SK-N-SH (cell line): ENCODE results near the gene OR52L1. TPM values are rescaled to one million over a fixed set of nuclear protein-coding genes. Genes with fewer than 3 reads are reported as not detected.

Experiments
- CTCF ChIA-PET: fragments of 300-600, 350-600 bp; formaldehyde crosslinking; extraction: SDS; loops from one replicate; lab custom pipeline; 2021; lab: Yijun Ruan, JAX
- POLR2A ChIA-PET: fragments of 350-600 bp; sonication (Branson Sonifier 250); formaldehyde crosslinking; extraction: SDS; loops from one replicate; lab custom pipeline; 2020; ENCODE audit warnings: antibody characterized with exemption, inconsistent platforms; lab: Yijun Ruan, JAX
- DNase-seq: peaks from one replicate; pipeline ENCODE4 v3.0.0; 2012
- H2AFZ ChIP-seq: fragments of 200-600 bp; sonication (generic); 2 replicates; pipeline ENCODE4 v1.8.1; 2016; ENCODE audit warnings: antibody characterized with exemption, mild to moderate bottlenecking, low read depth
- H3F3A ChIP-seq: fragments of 200-600 bp; sonication (generic); replicated peaks from 2 replicates; pipeline ENCODE3; 2016; ENCODE audit warnings: antibody characterized with exemption, mild to moderate bottlenecking; ENCODE audit not compliant: insufficient read depth
- H3K27ac ChIP-seq, 2 experiments: fragments of 200-500 bp in 1 of 2; fragments of 200-600 bp in 1 of 2; sonication (Bioruptor generic) in 1 of 2; sonication (generic), shearing (Covaris generic) in 1 of 2; 2 replicates each; pipeline versions ENCODE4 v1.5.1 to v1.6.1; 2014 to 2016; ENCODE audit warnings: low read depth in 2 of 2, inconsistent platforms in 1 of 2, low read length in 1 of 2, mild to moderate bottlenecking in 1 of 2, mixed read lengths in 1 of 2
- H3K27me3 ChIP-seq: fragments of 200-600 bp; sonication (generic), shearing (Covaris generic); 2 replicates; pipeline ENCODE4 v1.6.1; 2016; ENCODE audit warnings: mixed run types; ENCODE audit not compliant: insufficient read depth
- H3K36me3 ChIP-seq, 2 experiments: fragments of 200-500 bp in 1 of 2; fragments of 200-600 bp in 1 of 2; sonication (Bioruptor generic) in 1 of 2; sonication (generic) in 1 of 2; replicated peaks in 1 of 2; 2 replicates each; pipeline versions ENCODE3 to v1.5.1; 2014 to 2016; ENCODE audit warnings: low read length in 1 of 2, mild to moderate bottlenecking in 1 of 2; ENCODE audit not compliant: insufficient read depth in 2 of 2, control insufficient read depth in 1 of 2
- H3K4me1 ChIP-seq, 2 experiments: fragments of 200-500 bp in 1 of 2; fragments of 200-600 bp in 1 of 2; sonication (Bioruptor generic) in 1 of 2; sonication (generic), shearing (Covaris generic) in 1 of 2; 2 replicates each; pipeline versions ENCODE4 v1.5.1 to v1.6.1; 2014 to 2016; ENCODE audit warnings: low read depth in 1 of 2, low read length in 1 of 2, mixed run types in 1 of 2; ENCODE audit not compliant: insufficient read depth in 2 of 2, control insufficient read depth in 1 of 2
- H3K4me2 ChIP-seq: fragments of 200-600 bp; sonication (generic), shearing (Covaris generic); 2 replicates; pipeline ENCODE4 v1.6.1; 2017; ENCODE audit warnings: mixed run types
- H3K4me3 ChIP-seq, 2 experiments: fragments of 200-500 bp in 1 of 2; fragments of 200-600 bp in 1 of 2; sonication (Bioruptor generic) in 1 of 2; sonication (generic), shearing (Covaris generic) in 1 of 2; 2 replicates each; pipeline versions ENCODE4 v1.5.1 to v1.8.1; 2014 to 2016; ENCODE audit warnings: low read depth in 2 of 2, inconsistent platforms in 1 of 2, low read length in 1 of 2, mild to moderate bottlenecking in 1 of 2, mixed read lengths in 1 of 2, moderate library complexity in 1 of 2
- H3K79me2 ChIP-seq: fragments of 200-600 bp; sonication (generic); 2 replicates; pipeline ENCODE4 v1.8.1; 2017; ENCODE audit warnings: mild to moderate bottlenecking; ENCODE audit not compliant: insufficient read depth
- H3K9ac ChIP-seq: fragments of 200-600 bp; sonication (generic); 2 replicates; pipeline ENCODE4 v1.6.1; 2017; ENCODE audit warnings: mixed run types
- H3K9me2 ChIP-seq: fragments of 200-600 bp; sonication (generic); 2 replicates; pipeline ENCODE4 v1.6.1; 2017; ENCODE audit warnings: mixed run types
- H3K9me3 ChIP-seq: fragments of 200-600 bp; sonication (generic); 2 replicates; pipeline ENCODE4 v1.6.1; 2017; ENCODE audit warnings: mixed run types, mild to moderate bottlenecking, moderate library complexity
- H4K20me1 ChIP-seq: fragments of 200-600 bp; sonication (generic); 2 replicates; pipeline ENCODE4 v1.6.1; 2017; ENCODE audit warnings: mild to moderate bottlenecking, mixed run types; ENCODE audit not compliant: insufficient read depth
- EP300 ChIP-seq, 2 experiments: IDR thresholded peaks; 2 replicates each; pipeline versions ENCODE4 v1.4.0 to v1.6.1; 2012; ENCODE audit warnings: borderline replicate concordance in 1 of 2, low read depth in 1 of 2, low read length in 1 of 2
- FOXM1 ChIP-seq: IDR thresholded peaks from 2 replicates; pipeline ENCODE4 v1.4.0; 2012; ENCODE audit warnings: low read depth, mild to moderate bottlenecking
- GATA2 ChIP-seq: sonication (generic); formaldehyde crosslinking; IDR thresholded peaks from 2 replicates; pipeline ENCODE4 v1.5.0; 2020; ENCODE audit warnings: mild to moderate bottlenecking, missing genetic modification reagents
- MXI1 ChIP-seq: IDR thresholded peaks from 2 replicates; pipeline ENCODE4 v1.6.1; 2012; ENCODE audit warnings: mild to moderate bottlenecking, low read depth, low read length, improper control_type of control experiment
- NRF1 ChIP-seq: IDR thresholded peaks from 2 replicates; pipeline ENCODE4 v1.6.1; 2012; ENCODE audit warnings: low read depth, mild to moderate bottlenecking, low read length
- RCOR1 ChIP-seq: fragments of 150-350 bp; IDR thresholded peaks from 2 replicates; pipeline ENCODE4 v1.6.1; 2017; ENCODE audit warnings: antibody characterized with exemption, low read length
- RFX5 ChIP-seq: IDR thresholded peaks from 2 replicates; pipeline ENCODE4 v1.6.1; 2012; ENCODE audit warnings: mild to moderate bottlenecking, improper control_type of control experiment, low read length
- TCF12 ChIP-seq: IDR thresholded peaks from 2 replicates; pipeline ENCODE4 v1.4.0; 2012
- WGBS: methylation state at CpG from one replicate; pipeline ENCODE4 v1.1.6; 2017; ENCODE audit warnings: low lambda C conversion rate; 5-methylcytosine and 5-hydroxymethylcytosine counted together
- polyA plus RNA-seq, 3 experiments: library from polyadenylated mRNA; depleted of rRNA; stranded (reverse); fragments of >200 nt; gene quantifications; 2 replicates each; pipeline ENCODE4 v1.2.3, GENCODE V29; 2012
- TF ChIP-seq, protein P1 (sequence below): IDR thresholded peaks from 2 replicates; pipeline ENCODE4 v1.6.1; 2012; ENCODE audit warnings: mild to moderate bottlenecking, low read depth, low read length, moderate library complexity
- TF ChIP-seq, protein P2 (sequence below): IDR thresholded peaks from 2 replicates; pipeline ENCODE4; 2012

Gene OR52L1
- polyA plus RNA-seq, 1 of the 3 experiments (the other 2 are of a cell fraction): not detected

DNA sequence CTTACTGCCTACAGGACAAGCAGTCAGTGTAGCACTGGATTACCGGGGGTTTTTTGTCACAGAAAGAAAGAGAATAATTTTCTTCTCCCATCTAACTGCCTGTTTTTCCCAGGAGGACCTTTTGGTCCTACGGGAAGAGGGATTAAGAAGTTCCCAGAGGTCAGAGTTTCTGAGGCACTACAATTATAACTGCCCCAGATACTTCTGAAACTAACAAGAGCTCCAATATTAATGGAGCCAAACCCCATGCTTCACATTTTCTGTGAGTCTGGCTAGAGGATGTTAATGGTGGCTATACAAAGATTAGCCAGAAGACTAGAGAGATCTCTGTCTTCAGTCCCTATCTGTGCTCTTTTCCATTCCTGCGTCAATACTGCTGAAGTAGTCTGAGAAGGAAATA is 44.8 kb downstream of the OR52L1 start, which contains the start of gene OR56A3:
Gene OR56A3, plus strand, starts transcription at position 301 of the 400 bp plus-strand sequence. CDS start 5,096 bp downstream, outside the sequence.
- ChIA-PET POLR2A (interaction anchor here (0.6 kb wide), 1 partner anchor 9 kb away, joined by 3 read pairs; no protein-coding TSS in a partner anchor), CTCF (no interaction called here)
- no peaks in the 10 kb centered on the region for H3K4me1 ChIP-seq
- H3K79me2 ChIP-seq: no peaks in the 10 kb centered on the region
- H3F3A ChIP-seq: no peaks in the 10 kb centered on the region
- H3K27me3 ChIP-seq: peaks cover 5% of the 10 kb centered on the region; the same call in 1 of the 2 replicates
- TF ChIP-seq TCF12: no peak
- no peak for TF ChIP-seq MXI1
- no peak for TF ChIP-seq RCOR1
- TF ChIP-seq, all 33 proteins: peak for 0
- Histone ChIP-seq H3K27ac (no peak within 1 kb of the TSS), H3K4me2 (no peak within 1 kb of the TSS), H2AFZ (no peak within 1 kb of the TSS), H3K9ac (no peak within 1 kb of the TSS), H3K36me3 (no peaks in the 10 kb centered on the region), H4K20me1 (no peaks in the 10 kb centered on the region), H3K9me3 (no peaks in the 10 kb centered on the region), H3K4me3 (no peak within 1 kb of the TSS), H3K9me2 (no peaks in the 10 kb centered on the region)
- no peak for DNase-seq
- WGBS: 5% methylated on average over 3 of the region's 3 CpGs

DNA sequence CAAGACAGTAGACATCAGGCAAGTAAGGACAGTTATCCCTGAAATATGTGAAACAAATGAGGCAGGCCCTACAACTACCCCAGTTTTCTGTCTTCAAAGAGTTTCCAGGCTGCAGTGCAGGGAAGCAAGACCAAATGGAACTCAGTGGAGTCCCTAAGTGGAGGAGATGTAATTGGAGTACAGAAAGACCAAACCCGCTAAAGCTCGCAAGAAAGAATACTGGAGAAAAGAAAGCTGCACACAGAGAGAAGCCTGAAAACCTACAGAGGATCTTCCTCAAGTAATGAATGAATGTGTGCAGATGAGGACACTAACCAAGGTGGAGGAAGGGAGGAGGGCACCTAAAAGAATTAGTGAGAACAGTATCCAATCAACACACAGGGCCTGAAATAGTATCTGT is 46.0 kb downstream of the OR52L1 start:
- no peaks in the 10 kb centered on the region for H3K79me2 ChIP-seq
- ChIA-PET CTCF (no interaction called here), POLR2A (no interaction called here)
- H3K36me3 ChIP-seq: no peaks in the 10 kb centered on the region
- H3F3A ChIP-seq: no peaks in the 10 kb centered on the region
- no peak overlapping the region for H3K4me3 ChIP-seq
- H2AFZ ChIP-seq: no peak overlapping the region
- no peak overlapping the region for H3K4me2 ChIP-seq
- H3K27ac ChIP-seq: no peak overlapping the region
- no peak for DNase-seq
- H3K4me1 ChIP-seq: no peaks in the 10 kb centered on the region
- no peaks in the 10 kb centered on the region for H4K20me1 ChIP-seq
- peaks cover 5% of the 10 kb centered on the region; the same call in 1 of the 2 replicates for H3K27me3 ChIP-seq
- no peaks in the 10 kb centered on the region for H3K9me3 ChIP-seq
- no peak overlapping the region for H3K9ac ChIP-seq
- WGBS: 5% methylated on average over 2 of the region's 2 CpGs
- TF ChIP-seq EP300 (IDR thresholded peaks at IDR 0.05; ENCODE audit: borderline replicate concordance in 1 of 2, low read depth in 1 of 2, low read length in 1 of 2): no peak
- no peak for TF ChIP-seq RFX5
- TF ChIP-seq NRF1: no peak
- no peak for TF ChIP-seq FOXM1
- TF ChIP-seq, protein P1, sequence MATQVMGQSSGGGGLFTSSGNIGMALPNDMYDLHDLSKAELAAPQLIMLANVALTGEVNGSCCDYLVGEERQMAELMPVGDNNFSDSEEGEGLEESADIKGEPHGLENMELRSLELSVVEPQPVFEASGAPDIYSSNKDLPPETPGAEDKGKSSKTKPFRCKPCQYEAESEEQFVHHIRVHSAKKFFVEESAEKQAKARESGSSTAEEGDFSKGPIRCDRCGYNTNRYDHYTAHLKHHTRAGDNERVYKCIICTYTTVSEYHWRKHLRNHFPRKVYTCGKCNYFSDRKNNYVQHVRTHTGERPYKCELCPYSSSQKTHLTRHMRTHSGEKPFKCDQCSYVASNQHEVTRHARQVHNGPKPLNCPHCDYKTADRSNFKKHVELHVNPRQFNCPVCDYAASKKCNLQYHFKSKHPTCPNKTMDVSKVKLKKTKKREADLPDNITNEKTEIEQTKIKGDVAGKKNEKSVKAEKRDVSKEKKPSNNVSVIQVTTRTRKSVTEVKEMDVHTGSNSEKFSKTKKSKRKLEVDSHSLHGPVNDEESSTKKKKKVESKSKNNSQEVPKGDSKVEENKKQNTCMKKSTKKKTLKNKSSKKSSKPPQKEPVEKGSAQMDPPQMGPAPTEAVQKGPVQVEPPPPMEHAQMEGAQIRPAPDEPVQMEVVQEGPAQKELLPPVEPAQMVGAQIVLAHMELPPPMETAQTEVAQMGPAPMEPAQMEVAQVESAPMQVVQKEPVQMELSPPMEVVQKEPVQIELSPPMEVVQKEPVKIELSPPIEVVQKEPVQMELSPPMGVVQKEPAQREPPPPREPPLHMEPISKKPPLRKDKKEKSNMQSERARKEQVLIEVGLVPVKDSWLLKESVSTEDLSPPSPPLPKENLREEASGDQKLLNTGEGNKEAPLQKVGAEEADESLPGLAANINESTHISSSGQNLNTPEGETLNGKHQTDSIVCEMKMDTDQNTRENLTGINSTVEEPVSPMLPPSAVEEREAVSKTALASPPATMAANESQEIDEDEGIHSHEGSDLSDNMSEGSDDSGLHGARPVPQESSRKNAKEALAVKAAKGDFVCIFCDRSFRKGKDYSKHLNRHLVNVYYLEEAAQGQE: no peak
- no peak for TF ChIP-seq GATA2 (CRISPR knock-in tag)
- TF ChIP-seq, protein P2, sequence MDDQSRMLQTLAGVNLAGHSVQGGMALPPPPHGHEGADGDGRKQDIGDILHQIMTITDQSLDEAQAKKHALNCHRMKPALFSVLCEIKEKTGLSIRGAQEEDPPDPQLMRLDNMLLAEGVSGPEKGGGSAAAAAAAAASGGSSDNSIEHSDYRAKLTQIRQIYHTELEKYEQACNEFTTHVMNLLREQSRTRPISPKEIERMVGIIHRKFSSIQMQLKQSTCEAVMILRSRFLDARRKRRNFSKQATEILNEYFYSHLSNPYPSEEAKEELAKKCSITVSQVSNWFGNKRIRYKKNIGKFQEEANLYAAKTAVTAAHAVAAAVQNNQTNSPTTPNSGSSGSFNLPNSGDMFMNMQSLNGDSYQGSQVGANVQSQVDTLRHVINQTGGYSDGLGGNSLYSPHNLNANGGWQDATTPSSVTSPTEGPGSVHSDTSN: no peak
- H3K9me2 ChIP-seq: no peaks in the 10 kb centered on the region
